RWPE2 (cell line): ENCODE measurements around the gene HFM1.
"Not testable (repeated sequence)": the region's sequence is repeated elsewhere in the genome, so short reads cannot be mapped to it uniquely, and the experiment has no call there.

Experiments used
- ATAC-seq: fragments of 200-7000 bp; cut with Tn5 transposase; 3 replicates; pipeline ENCODE4 v1.9.1; 2021; ENCODE audit warnings: low read depth
- DNase-seq: peaks from one replicate; pipeline ENCODE4 v3.0.0-alpha.2; 2020; ENCODE audit warnings: low spot score
- H3K27ac ChIP-seq: fragments of 450-650 bp; 2 replicates; pipeline ENCODE4 v1.5.1; 2017; ENCODE audit warnings: mild to moderate bottlenecking; ENCODE audit not compliant: poor library complexity, severe bottlenecking
- H3K27me3 ChIP-seq: fragments of 250-450 bp; sonication (Bioruptor Pico); 2 replicates; pipeline ENCODE4 v1.5.1; 2021; ENCODE audit warnings: mild to moderate bottlenecking, moderate library complexity; ENCODE audit not compliant: insufficient read depth, poor library complexity, severe bottlenecking
- H3K36me3 ChIP-seq: fragments of 250-450 bp; sonication (Bioruptor Pico); 2 replicates; pipeline ENCODE4 v1.5.1; 2020; ENCODE audit warnings: low read depth, mild to moderate bottlenecking, moderate library complexity
- H3K4me1 ChIP-seq: fragments of 250-450 bp; sonication (Bioruptor Pico); 2 replicates; pipeline ENCODE4 v1.5.1; 2021; ENCODE audit warnings: mild to moderate bottlenecking, moderate library complexity; ENCODE audit not compliant: insufficient read depth, poor library complexity, severe bottlenecking
- H3K4me3 ChIP-seq: fragments of 250-450 bp; sonication (Bioruptor Pico); 2 replicates; pipeline ENCODE4 v1.5.1; 2021; ENCODE audit warnings: mild to moderate bottlenecking, moderate library complexity; ENCODE audit not compliant: severe bottlenecking
- H3K9me3 ChIP-seq: fragments of 250-450 bp; sonication (Bioruptor Pico); 2 replicates; pipeline ENCODE4 v1.5.1; 2021; ENCODE audit warnings: mild to moderate bottlenecking, moderate library complexity; ENCODE audit not compliant: severe bottlenecking
- TF ChIP-seq, protein P1 (sequence below): fragments of 450-650 bp; IDR thresholded peaks from one replicate; pipeline ENCODE4 v1.5.1; 2017; ENCODE audit warnings: mild to moderate bottlenecking, moderate library complexity; ENCODE audit not compliant: poor library complexity, severe bottlenecking

Gene HFM1, protein sequence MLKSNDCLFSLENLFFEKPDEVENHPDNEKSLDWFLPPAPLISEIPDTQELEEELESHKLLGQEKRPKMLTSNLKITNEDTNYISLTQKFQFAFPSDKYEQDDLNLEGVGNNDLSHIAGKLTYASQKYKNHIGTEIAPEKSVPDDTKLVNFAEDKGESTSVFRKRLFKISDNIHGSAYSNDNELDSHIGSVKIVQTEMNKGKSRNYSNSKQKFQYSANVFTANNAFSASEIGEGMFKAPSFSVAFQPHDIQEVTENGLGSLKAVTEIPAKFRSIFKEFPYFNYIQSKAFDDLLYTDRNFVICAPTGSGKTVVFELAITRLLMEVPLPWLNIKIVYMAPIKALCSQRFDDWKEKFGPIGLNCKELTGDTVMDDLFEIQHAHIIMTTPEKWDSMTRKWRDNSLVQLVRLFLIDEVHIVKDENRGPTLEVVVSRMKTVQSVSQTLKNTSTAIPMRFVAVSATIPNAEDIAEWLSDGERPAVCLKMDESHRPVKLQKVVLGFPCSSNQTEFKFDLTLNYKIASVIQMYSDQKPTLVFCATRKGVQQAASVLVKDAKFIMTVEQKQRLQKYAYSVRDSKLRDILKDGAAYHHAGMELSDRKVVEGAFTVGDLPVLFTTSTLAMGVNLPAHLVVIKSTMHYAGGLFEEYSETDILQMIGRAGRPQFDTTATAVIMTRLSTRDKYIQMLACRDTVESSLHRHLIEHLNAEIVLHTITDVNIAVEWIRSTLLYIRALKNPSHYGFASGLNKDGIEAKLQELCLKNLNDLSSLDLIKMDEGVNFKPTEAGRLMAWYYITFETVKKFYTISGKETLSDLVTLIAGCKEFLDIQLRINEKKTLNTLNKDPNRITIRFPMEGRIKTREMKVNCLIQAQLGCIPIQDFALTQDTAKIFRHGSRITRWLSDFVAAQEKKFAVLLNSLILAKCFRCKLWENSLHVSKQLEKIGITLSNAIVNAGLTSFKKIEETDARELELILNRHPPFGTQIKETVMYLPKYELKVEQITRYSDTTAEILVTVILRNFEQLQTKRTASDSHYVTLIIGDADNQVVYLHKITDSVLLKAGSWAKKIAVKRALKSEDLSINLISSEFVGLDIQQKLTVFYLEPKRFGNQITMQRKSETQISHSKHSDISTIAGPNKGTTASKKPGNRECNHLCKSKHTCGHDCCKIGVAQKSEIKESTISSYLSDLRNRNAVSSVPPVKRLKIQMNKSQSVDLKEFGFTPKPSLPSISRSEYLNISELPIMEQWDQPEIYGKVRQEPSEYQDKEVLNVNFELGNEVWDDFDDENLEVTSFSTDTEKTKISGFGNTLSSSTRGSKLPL (N-terminal part only)

DNA sequence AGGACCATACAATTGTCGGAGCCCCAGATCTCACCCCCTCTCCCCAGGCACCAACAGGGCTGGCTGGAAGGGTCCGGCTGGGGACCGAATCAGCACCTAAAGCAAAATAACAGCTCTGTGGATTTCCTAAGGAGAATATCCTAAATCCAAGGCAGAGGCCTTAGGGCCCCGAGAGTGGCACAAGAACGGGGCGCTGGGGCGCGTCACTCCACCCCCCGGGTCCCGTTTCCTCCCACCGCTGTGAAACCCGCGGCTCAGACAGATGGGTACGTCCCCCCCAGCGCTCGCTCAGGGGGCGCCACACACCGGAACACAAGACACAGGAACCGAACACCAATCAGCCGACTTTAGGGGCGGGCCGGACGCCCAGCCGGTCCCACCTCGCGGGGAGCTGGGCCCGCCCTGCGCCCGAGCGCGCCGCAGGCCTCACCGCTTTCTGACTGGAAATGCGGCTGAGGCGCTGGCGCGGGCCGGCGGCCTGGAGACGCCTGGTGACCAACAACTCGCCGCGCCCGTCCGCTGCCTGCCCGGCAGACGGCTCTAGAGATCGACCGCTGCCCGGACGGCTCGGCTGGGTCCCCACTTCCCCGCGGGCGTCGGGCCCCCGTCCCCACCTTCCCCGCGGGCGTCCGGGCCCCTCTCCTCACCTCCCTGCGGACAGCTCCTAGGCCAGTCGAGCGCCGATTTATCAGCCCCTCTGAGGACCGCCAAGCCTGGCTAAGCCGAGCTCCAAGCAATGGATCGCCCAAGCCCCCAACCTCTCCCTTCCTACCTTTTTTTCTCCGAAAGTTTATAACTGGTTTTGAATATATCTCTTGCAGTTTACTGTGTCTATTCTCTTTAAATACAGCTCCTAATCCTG is at the start of gene HFM1:
Gene HFM1, minus strand, starts transcription at position 687 of the 862 bp plus-strand sequence. CDS start 3,755 bp downstream, outside the sequence.
- Histone ChIP-seq H3K27ac (no peak within 1 kb of the TSS), H3K4me3 (peak within 1 kb of the TSS; percentile 35), H3K9me3 (no peaks in the 10 kb centered on the region), H3K4me1 (no peaks in the 10 kb centered on the region), H3K27me3 (peaks cover 42% of the 10 kb centered on the region), H3K36me3 (no peaks in the 10 kb centered on the region)
- ATAC-seq: peak; percentile 97
- peak; percentile 66 for DNase-seq
- TF ChIP-seq, protein P1, sequence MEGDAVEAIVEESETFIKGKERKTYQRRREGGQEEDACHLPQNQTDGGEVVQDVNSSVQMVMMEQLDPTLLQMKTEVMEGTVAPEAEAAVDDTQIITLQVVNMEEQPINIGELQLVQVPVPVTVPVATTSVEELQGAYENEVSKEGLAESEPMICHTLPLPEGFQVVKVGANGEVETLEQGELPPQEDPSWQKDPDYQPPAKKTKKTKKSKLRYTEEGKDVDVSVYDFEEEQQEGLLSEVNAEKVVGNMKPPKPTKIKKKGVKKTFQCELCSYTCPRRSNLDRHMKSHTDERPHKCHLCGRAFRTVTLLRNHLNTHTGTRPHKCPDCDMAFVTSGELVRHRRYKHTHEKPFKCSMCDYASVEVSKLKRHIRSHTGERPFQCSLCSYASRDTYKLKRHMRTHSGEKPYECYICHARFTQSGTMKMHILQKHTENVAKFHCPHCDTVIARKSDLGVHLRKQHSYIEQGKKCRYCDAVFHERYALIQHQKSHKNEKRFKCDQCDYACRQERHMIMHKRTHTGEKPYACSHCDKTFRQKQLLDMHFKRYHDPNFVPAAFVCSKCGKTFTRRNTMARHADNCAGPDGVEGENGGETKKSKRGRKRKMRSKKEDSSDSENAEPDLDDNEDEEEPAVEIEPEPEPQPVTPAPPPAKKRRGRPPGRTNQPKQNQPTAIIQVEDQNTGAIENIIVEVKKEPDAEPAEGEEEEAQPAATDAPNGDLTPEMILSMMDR: no peak

DNA sequence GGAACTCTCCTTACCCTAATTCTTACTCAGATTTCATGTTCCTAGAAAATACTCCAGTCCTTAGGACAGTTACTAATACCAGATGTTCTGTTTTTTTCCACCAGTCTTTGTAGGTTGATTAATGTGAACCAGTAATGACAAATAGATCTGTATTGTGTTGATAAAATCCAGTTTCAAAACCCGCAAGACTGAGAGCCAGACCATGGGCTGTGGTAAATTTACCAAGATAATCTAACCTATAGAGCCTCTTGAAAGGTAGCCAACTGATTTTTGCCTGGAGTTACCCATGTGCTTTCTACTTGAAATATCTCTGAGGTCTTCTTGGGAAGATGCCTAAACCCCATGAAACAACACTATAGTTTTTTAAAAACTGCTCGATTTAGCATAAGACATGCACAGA is 49.5 kb upstream of the HFM1 start:
- DNase-seq (no peak), ATAC-seq (no peak)
- H3K4me1 ChIP-seq: no peaks in the 10 kb centered on the region
- no peak overlapping the region for H3K4me3 ChIP-seq
- TF ChIP-seq, protein P1: no peak
- H3K9me3 ChIP-seq: no peaks in the 10 kb centered on the region
- no peaks in the 10 kb centered on the region for H3K27me3 ChIP-seq
- H3K36me3 ChIP-seq: no peaks in the 10 kb centered on the region
- no peak overlapping the region for H3K27ac ChIP-seq

DNA sequence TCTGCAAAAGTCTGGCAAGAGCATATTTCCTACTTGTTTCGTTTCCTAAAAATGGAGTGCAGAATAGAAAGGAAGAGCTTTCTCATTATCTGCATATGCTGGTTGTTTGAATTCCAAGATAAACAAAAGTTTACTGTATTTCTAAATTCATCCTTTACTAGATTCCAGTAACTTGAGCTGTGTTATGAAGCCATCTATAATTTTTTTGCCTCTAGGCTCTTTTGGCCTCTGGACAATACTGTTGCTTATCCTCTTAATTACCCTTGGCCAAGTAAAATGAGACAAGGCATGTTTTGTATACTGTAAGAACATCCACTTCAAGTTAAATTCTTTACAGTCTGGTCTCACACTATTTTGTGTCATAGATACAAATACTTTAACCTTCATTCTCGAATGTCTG is 45.6 kb upstream of the HFM1 start:
- no peak; the same call in 2 of the 3 replicates for ATAC-seq

DNA sequence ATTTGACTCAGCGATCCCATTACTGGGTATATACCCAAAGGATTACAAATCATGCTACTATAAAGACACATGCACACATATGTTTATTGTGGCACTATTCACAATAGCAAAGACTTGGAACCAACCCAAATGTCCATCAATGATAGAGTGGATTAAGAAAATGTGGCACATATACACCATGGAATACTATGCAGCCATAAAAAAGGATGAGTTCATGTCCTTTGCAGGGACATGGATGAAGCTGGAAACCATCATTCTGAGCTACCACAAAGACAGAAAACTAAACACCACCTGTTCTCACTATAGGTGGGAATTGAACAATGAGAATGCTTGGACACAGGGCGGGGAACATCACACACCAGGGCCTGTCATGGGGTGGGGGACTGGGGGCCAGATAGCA is 43.1 kb upstream of the HFM1 start:
- not testable (repeated sequence) for H3K27ac ChIP-seq, ATAC-seq, H3K4me1 ChIP-seq, DNase-seq, H3K27me3 ChIP-seq, H3K36me3 ChIP-seq, H3K4me3 ChIP-seq, H3K9me3 ChIP-seq

More for the DNA sequence above, 45.6 kb upstream of the HFM1 start:
- Histone ChIP-seq H3K36me3 (no peaks in the 10 kb centered on the region), H3K4me3 (no peak overlapping the region), H3K27me3 (no peaks in the 10 kb centered on the region), H3K4me1 (no peaks in the 10 kb centered on the region), H3K27ac (no peak overlapping the region), H3K9me3 (no peaks in the 10 kb centered on the region)
- no peak for DNase-seq
- TF ChIP-seq, protein P1: no peak

DNA sequence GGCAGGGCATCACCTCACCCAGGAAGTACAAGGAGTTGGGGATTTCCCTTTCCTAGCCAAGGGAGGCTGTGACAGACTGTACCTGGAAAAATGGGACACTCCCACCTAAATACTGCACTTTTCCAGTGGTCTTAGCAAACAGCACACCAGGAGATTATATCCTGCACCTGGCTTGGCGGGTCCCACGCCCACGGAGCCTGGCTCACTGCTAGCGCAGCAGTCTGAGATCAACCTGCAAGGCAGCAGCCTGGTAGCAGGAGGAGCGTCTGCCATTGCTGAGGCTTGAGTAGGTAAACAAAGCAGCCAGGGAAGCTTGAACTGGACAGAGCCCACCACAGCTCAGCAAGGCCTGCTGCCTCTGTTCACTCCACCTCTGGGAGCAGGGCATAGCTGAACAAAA is 37.3 kb upstream of the HFM1 start:
- DNase-seq, H3K27ac ChIP-seq, ATAC-seq, H3K36me3 ChIP-seq, H3K9me3 ChIP-seq, H3K4me1 ChIP-seq, H3K4me3 ChIP-seq: not testable (repeated sequence)
- peaks cover 10% of the 10 kb centered on the region for H3K27me3 ChIP-seq
